22Rv1 (cell line): ENCODE results near the gene RAB27B.

Source experiments
- CTCF ChIP-seq: fragments of 450-650 bp; IDR thresholded peaks from 2 replicates; pipeline ENCODE4 v1.5.1; 2017; ENCODE audit warnings: mild to moderate bottlenecking
- ZFX ChIP-seq: fragments of 450-650 bp; IDR thresholded peaks from 2 replicates; pipeline ENCODE4 v1.6.1; 2017; ENCODE audit warnings: antibody characterized with exemption, borderline replicate concordance

DNA sequence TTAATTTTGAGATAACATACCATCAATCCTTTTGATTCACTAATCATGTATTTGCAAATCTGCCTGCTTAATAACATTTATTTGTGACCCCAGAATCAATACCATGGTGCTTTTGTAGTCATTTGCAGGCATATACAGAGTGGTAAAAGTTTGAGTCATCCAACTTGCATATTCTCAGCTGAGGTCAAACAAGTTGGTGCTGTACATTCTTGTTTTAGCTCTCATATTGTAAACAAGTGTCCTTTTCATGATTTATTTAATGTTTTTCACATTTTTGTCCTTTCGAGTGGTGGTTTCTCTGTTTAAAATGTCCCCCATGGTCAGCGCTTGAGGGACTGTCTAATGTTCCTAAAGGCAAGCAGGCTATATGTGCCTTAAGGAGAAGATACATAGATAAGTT lies 17.5 kb downstream of the RAB27B start:
- TF ChIP-seq CTCF (no peak), ZFX (no peak)
